Sigmoid colon (tissue), 7 donors: ENCODE results near the gene ATP6V1F. TPM values are rescaled to one million over a fixed set of nuclear protein-coding genes. Genes with fewer than 3 reads are reported as not detected.

Experiments used
- DNase-seq: peaks from one replicate; pipeline ENCODE4 v3.0.0-alpha.2; 2019
- H3K27ac ChIP-seq, 4 donors: fragments of 200-600 bp; sonication (generic); one replicate each; pipeline ENCODE4 v1.5.1; 2016 to 2019; ENCODE audit warnings: mild to moderate bottlenecking in 1 of 4
- H3K27me3 ChIP-seq, 3 donors: fragments of 200-600 bp; sonication (generic); one replicate each; pipeline ENCODE4 v1.5.1; 2019; ENCODE audit warnings: mild to moderate bottlenecking in 1 of 3
- H3K36me3 ChIP-seq, 4 donors: fragments of 200-600 bp; sonication (generic); one replicate each; pipeline ENCODE4 v1.5.1; 2016 to 2019
- H3K4me1 ChIP-seq, 4 donors: fragments of 200-600 bp; sonication (generic); one replicate each; pipeline ENCODE4 v1.5.1; 2017 to 2019
- H3K4me3 ChIP-seq, 4 donors: fragments of 200-600 bp; sonication (generic); one replicate each; pipeline ENCODE4 v1.5.1; 2017 to 2019; ENCODE audit warnings: mild to moderate bottlenecking in 2 of 4, moderate library complexity in 1 of 4
- H3K9me3 ChIP-seq, 4 donors: fragments of 200-600 bp in 3 of 4; sonication (generic) in 3 of 4; one replicate each; pipeline versions ENCODE4 v1.5.1 to v1.6.1; 2013 to 2019
- CTCF ChIP-seq, 4 experiments: fragments of 450-650 bp in 3 of 4; fragments of 200-600 bp in 1 of 4; IDR thresholded peaks; one replicate each; pipeline ENCODE4 v1.5.1; 2016 to 2019; ENCODE audit warnings: antibody characterized with exemption in 4 of 4, mild to moderate bottlenecking in 3 of 4, moderate library complexity in 2 of 4
- EP300 ChIP-seq, 4 donors: sonication (generic); formaldehyde crosslinking; IDR thresholded peaks; one replicate each; pipeline ENCODE4 v1.6.1; 2017; ENCODE audit warnings: antibody characterized with exemption in 4 of 4
- POLR2A ChIP-seq, 2 donors: fragments of 450-650 bp; IDR thresholded peaks; one replicate each; pipeline ENCODE4 v1.6.1; 2016; ENCODE audit warnings: antibody characterized with exemption in 2 of 2, mild to moderate bottlenecking in 2 of 2, moderate library complexity in 2 of 2
- POLR2AphosphoS5 ChIP-seq, 4 donors: sonication (generic); formaldehyde crosslinking; IDR thresholded peaks; one replicate each; pipeline ENCODE4 v1.6.1; 2017; ENCODE audit warnings: antibody characterized with exemption in 4 of 4
- WGBS, 2 donors: extraction: QIAGEN DNeasy Blood & Tissue Kit; methylation state at CpG; one replicate each; pipeline ENCODE4 v1.1.7; 2013; 5-methylcytosine and 5-hydroxymethylcytosine counted together
- intact Hi-C: fragments of 100-400 bp; cut with DNase I; formaldehyde crosslinking; loops from one replicate; pipeline ENCODE4 v1.15.1; 2023
- polyA plus RNA-seq, 3 donors: library from polyadenylated mRNA; stranded (reverse); fragments of 200-250 nt; gene quantifications; one replicate each; pipeline ENCODE4 v1.2.3, GENCODE V29; 2013
- total RNA-seq, 4 donors: library from RNA; depleted of rRNA; stranded (reverse); fragments of >200 nt; gene quantifications; one replicate each; pipeline ENCODE4 v1.1.0, GENCODE V29; 2016
- donor health status: healthy with polysubstance abuse.
- donor health status: Bipolar disorder and iron deficiency.
- donor health status: healthy.

Gene ATP6V1F
- total and polyA plus RNA-seq, 7 donors = 96.7 to 214 (median 138) TPM

- TF ChIP-seq POLR2AphosphoS5 (IDR thresholded peaks at IDR 0.05) (peak in 1 of 4 donors; percentile 44), POLR2A (IDR thresholded peaks at IDR 0.05) (no peak)
- Histone ChIP-seq H3K4me1 (peaks cover 0 to 52% (median 45%) of the 10 kb centered on the region in 4 donors), H3K36me3 (peaks cover 24 to 36% (median 29%) of the 10 kb centered on the region in 4 donors), H3K27ac (peak overlapping the region; percentile 75 to 90 (median 84)), H3K27me3 (no peaks in the 10 kb centered on the region), H3K4me3 (no peak overlapping the region), H3K9me3 (no peaks in the 10 kb centered on the region)
- DNase-seq = no peak
- intact Hi-C loops = loop anchor here (5.0 kb wide), 1 partner anchor 67 kb away; the partner anchor contains the start of gene CCDC136
- 74 to 76% methylated on average over 12 of the region's 12 CpGs for WGBS, 2 donors
Measured at GRCh38 chr7:128859232-128860157, 3.2 kb upstream of the ATP6V1F start.

GRCh38 chr7:128860158-128861073 is 2.2 kb upstream of the ATP6V1F start:
- 57 to 58% methylated on average over 10 of the region's 10 CpGs for WGBS, 2 donors
- Histone ChIP-seq H3K27me3 (no peaks in the 10 kb centered on the region), H3K4me1 (peaks cover 0 to 52% (median 45%) of the 10 kb centered on the region in 4 donors), H3K4me3 (no peak overlapping the region), H3K9me3 (no peaks in the 10 kb centered on the region), H3K36me3 (peaks cover 21 to 36% (median 25%) of the 10 kb centered on the region in 4 donors), H3K27ac (peak overlapping the region; percentile 75 to 90 (median 84))
- no peak for TF ChIP-seq POLR2A (IDR thresholded peaks at IDR 0.05)
- TF ChIP-seq CTCF (IDR thresholded peaks at IDR 0.05) = no peak
- TF ChIP-seq POLR2AphosphoS5 (IDR thresholded peaks at IDR 0.05) = peak in 2 of 4 donors; percentile 19 to 27
- no peak for TF ChIP-seq EP300 (IDR thresholded peaks at IDR 0.05)
- DNase-seq = no peak
- intact Hi-C loops = loop anchor here (5.0 kb wide), 1 partner anchor 68 kb away; the partner anchor contains the start of gene CCDC136

- peak overlapping the region; percentile 81 to 90 (median 85) for H3K27ac ChIP-seq
- intact Hi-C loops = loop anchor here (5.0 kb wide), 1 partner anchor 70 kb away; the partner anchor contains the start of gene CCDC136
- TF ChIP-seq POLR2AphosphoS5 (IDR thresholded peaks at IDR 0.05) (no peak), CTCF (IDR thresholded peaks at IDR 0.05) (no peak), POLR2A (IDR thresholded peaks at IDR 0.05) (no peak), EP300 (IDR thresholded peaks at IDR 0.05) (no peak)
- no peaks in the 10 kb centered on the region for H3K9me3 ChIP-seq
- no peak for DNase-seq
- H3K27me3 ChIP-seq = no peaks in the 10 kb centered on the region
- peaks cover 0 to 48% (median 45%) of the 10 kb centered on the region in 4 donors for H3K4me1 ChIP-seq
- H3K36me3 ChIP-seq = peaks cover 6 to 29% (median 13%) of the 10 kb centered on the region in 4 donors
- WGBS, 2 donors = 68 to 74% methylated on average over 15 of the region's 15 CpGs
- H3K4me3 ChIP-seq = peak overlapping the region; percentile 77 to 91 (median 82)
Measured at GRCh38 chr7:128861957-128862570, 592 bp upstream of the ATP6V1F start.

GRCh38 chr7:128863433-128863989 is 855 bp downstream of the ATP6V1F start:
- Histone ChIP-seq H3K4me3 (peak overlapping the region; percentile 77 to 91 (median 82)), H3K4me1 (peaks cover 0 to 49% (median 45%) of the 10 kb centered on the region in 4 donors), H3K27me3 (no peaks in the 10 kb centered on the region), H3K36me3 (peaks cover 6 to 24% (median 11%) of the 10 kb centered on the region in 4 donors), H3K9me3 (no peaks in the 10 kb centered on the region), H3K27ac (peak overlapping the region; percentile 81 to 90 (median 85))
- intact Hi-C loops = loop anchor here (5.0 kb wide), 1 partner anchor 71 kb away; the partner anchor contains the start of gene CCDC136
- no peak for DNase-seq
- TF ChIP-seq POLR2AphosphoS5 (IDR thresholded peaks at IDR 0.05) (no peak), CTCF (IDR thresholded peaks at IDR 0.05) (peak in 3 of 4 experiments; percentile 29 to 52 (median 30))
- 0 to 1% methylated on average over 6 of the region's 6 CpGs for WGBS, 2 donors
